K562 (cell line): ENCODE results near the gene S1PR1. TPM values are rescaled to one million over a fixed set of nuclear protein-coding genes. Genes with fewer than 3 reads are reported as not detected.

ENCODE experiments used
- ATAC-seq: fragments of 200-7000 bp; cut with Tn5 transposase; 3 replicates; pipeline ENCODE4 v1.9.1; 2020; ENCODE audit warnings: moderate library complexity
- BruUV-seq: library from RNA; stranded (reverse); fragments of 400-500 nt; replicated peaks from 2 replicates; lab custom pipeline; 2021; lab: Mats Ljungman, UMichigan
- CTCF ChIA-PET: fragments of 300-600 bp; formaldehyde crosslinking; extraction: SDS; loops from one replicate; lab custom pipeline; 2021; ENCODE audit warnings: low intra/inter-chr PET ratio; lab: Yijun Ruan, JAX
- POLR2A ChIA-PET: fragments of 300-600, 350-650 bp; sonication (Branson Sonifier 250); formaldehyde crosslinking; extraction: SDS; loops from one replicate; lab custom pipeline; 2021; ENCODE audit warnings: antibody characterized with exemption, inconsistent platforms; lab: Yijun Ruan, JAX
- DNase-seq, 4 experiments: peaks; one replicate each; pipeline versions ENCODE4 v3.0.0 to v3.0.0-alpha.2; 2011 to 2018; ENCODE audit warnings: low spot score in 3 of 4, mixed read lengths in 3 of 4; ENCODE audit errors: extremely low read depth in 1 of 4
- FAIRE-seq: peaks from 2 replicates; lab custom pipeline; 2011; peaks lifted over from hg19 to GRCh38; lab: Jason Lieb, UNC
- H2AFZ ChIP-seq: 2 replicates; pipeline ENCODE4 v1.6.0; 2011; ENCODE audit warnings: low read depth, low read length, control low read depth, inconsistent platforms
- H3K27ac ChIP-seq: fragments of 200-600 bp; 3 replicates; pipeline ENCODE4 v1.8.0; 2011; ENCODE audit warnings: low read depth, mild to moderate bottlenecking, control low read depth, inconsistent platforms, low read length, moderate library complexity, mixed read lengths; ENCODE audit errors: extremely low read depth
- H3K27me3 ChIP-seq, 2 experiments: fragments of 300-600 bp in 1 of 2; 2 replicates in 1 of 2; 3 replicates in 1 of 2; pipeline versions ENCODE4 v1.6.0 to v1.8.0; 2011; ENCODE audit warnings: inconsistent platforms in 2 of 2, low read length in 2 of 2, mild to moderate bottlenecking in 1 of 2, mixed read lengths in 1 of 2, moderate library complexity in 1 of 2; ENCODE audit not compliant: control insufficient read depth in 2 of 2, insufficient read depth in 2 of 2
- H3K36me3 ChIP-seq: fragments of 300-600 bp; 3 replicates; pipeline ENCODE4 v1.8.0; 2011; ENCODE audit warnings: mild to moderate bottlenecking, low read length, inconsistent platforms; ENCODE audit not compliant: control insufficient read depth, insufficient read depth
- H3K4me1 ChIP-seq, 2 experiments: fragments of 200-600 bp in 1 of 2; replicated peaks in 1 of 2; 2 replicates in 1 of 2; 3 replicates in 1 of 2; pipeline versions ENCODE4 v1.5.1 to v1.8.0; 2011; ENCODE audit warnings: inconsistent platforms in 2 of 2, low read length in 2 of 2, mild to moderate bottlenecking in 1 of 2, mixed read lengths in 1 of 2, moderate library complexity in 1 of 2; ENCODE audit not compliant: control insufficient read depth in 2 of 2, insufficient read depth in 2 of 2
- H3K4me2 ChIP-seq: 2 replicates; pipeline ENCODE4 v1.6.1; 2011; ENCODE audit warnings: low read length, control low read depth, inconsistent platforms, mixed read lengths; ENCODE audit not compliant: insufficient read depth
- H3K4me3 ChIP-seq: fragments of 200-600 bp; sonication (generic), shearing (Covaris generic); 2 replicates; pipeline ENCODE4 v1.5.1; 2016; ENCODE audit warnings: control low read depth, inconsistent platforms
- H3K79me2 ChIP-seq: fragments of 200-600 bp; 3 replicates; pipeline ENCODE4 v1.8.0; 2011; ENCODE audit warnings: low read length, inconsistent platforms; ENCODE audit not compliant: control insufficient read depth, insufficient read depth
- H3K9ac ChIP-seq, 2 experiments: 2 replicates each; pipeline versions ENCODE4 v1.6.0 to v1.6.1; 2011; ENCODE audit warnings: low read depth in 2 of 2, low read length in 2 of 2, control low read depth in 1 of 2, inconsistent platforms in 1 of 2, mild to moderate bottlenecking in 1 of 2, mixed read lengths in 1 of 2; ENCODE audit not compliant: insufficient read depth in 1 of 2
- H3K9me1 ChIP-seq: one replicate; pipeline ENCODE4 v1.6.0; 2011; ENCODE audit warnings: inconsistent platforms, mild to moderate bottlenecking, low read length, moderate library complexity; ENCODE audit not compliant: control insufficient read depth, insufficient read depth
- H3K9me3 ChIP-seq: replicated peaks from 2 replicates; pipeline ENCODE4 v1.5.1; 2011; ENCODE audit warnings: low read depth, low read length, inconsistent platforms; ENCODE audit not compliant: control insufficient read depth, insufficient read depth
- H4K20me1 ChIP-seq: replicated peaks from 2 replicates; pipeline ENCODE4 v1.6.1; 2011; ENCODE audit warnings: low read length, inconsistent platforms, mixed read lengths; ENCODE audit not compliant: control insufficient read depth, insufficient read depth
- ARID4B ChIP-seq: sonication (generic); formaldehyde crosslinking; IDR thresholded peaks from 2 replicates; pipeline ENCODE4 v1.8.0; 2022; ENCODE audit warnings: mild to moderate bottlenecking, missing genetic modification reagents
- HMG20B ChIP-seq: fragments of 250-450 bp; sonication (Bioruptor Pico); IDR thresholded peaks from 2 replicates; pipeline ENCODE4 v1.5.0; 2021; ENCODE audit warnings: mild to moderate bottlenecking
- HNRNPH1 ChIP-seq: fragments of 200-400 bp; formaldehyde crosslinking; optimal IDR thresholded peaks from 2 replicates; pipeline ENCODE3; 2017; ENCODE audit warnings: low read depth, mild to moderate bottlenecking, low read length, moderate library complexity
- ILK ChIP-seq: fragments of 450-650 bp; IDR thresholded peaks from 2 replicates; pipeline ENCODE4 v1.6.1; 2016; ENCODE audit warnings: missing genetic modification characterization, low read depth, mild to moderate bottlenecking, missing compliant biosample characterization, moderate library complexity, borderline replicate concordance
- MNT ChIP-seq, 2 experiments: fragments of 450-650 bp; conservative IDR thresholded peaks; 2 replicates each; pipeline ENCODE4 v1.6.1; 2017; ENCODE audit warnings: mild to moderate bottlenecking in 2 of 2, moderate library complexity in 2 of 2
- MXI1 ChIP-seq: IDR thresholded peaks from 2 replicates; pipeline ENCODE4 v1.6.1; 2011; ENCODE audit warnings: low read depth, mild to moderate bottlenecking, improper control_type of control experiment, low read length
- PHF20 ChIP-seq: fragments of 450-650 bp; IDR thresholded peaks from 2 replicates; pipeline ENCODE4 v1.6.1; 2018; ENCODE audit not compliant: partially characterized antibody
- RBM17 ChIP-seq: fragments of 200-400 bp; formaldehyde crosslinking; IDR thresholded peaks from 2 replicates; pipeline ENCODE4 v1.6.1; 2017; ENCODE audit warnings: low read depth, mild to moderate bottlenecking, low read length, borderline replicate concordance
- SAP30 ChIP-seq: fragments of 200-600 bp; sonication (generic); IDR thresholded peaks from 2 replicates; pipeline ENCODE4 v1.6.1; 2012; ENCODE audit warnings: borderline replicate concordance, low read depth, mild to moderate bottlenecking, moderate library complexity, low read length, control low read depth, inconsistent platforms; ENCODE audit not compliant: insufficient read depth, poor library complexity, severe bottlenecking
- SFPQ ChIP-seq: fragments of 200-400 bp; formaldehyde crosslinking; IDR thresholded peaks from 2 replicates; pipeline ENCODE4 v1.6.1; 2017; ENCODE audit warnings: mild to moderate bottlenecking, low read depth, low read length, moderate library complexity
- SMARCB1 ChIP-seq: IDR thresholded peaks from 2 replicates; pipeline ENCODE4 v1.6.1; 2011; ENCODE audit warnings: improper control_type of control experiment, low read depth; ENCODE audit not compliant: insufficient read length
- TBL1XR1 ChIP-seq, 2 experiments: IDR thresholded peaks; 2 replicates each; pipeline ENCODE4 v1.6.1; 2012; ENCODE audit warnings: improper control_type of control experiment in 2 of 2, low read length in 2 of 2, mild to moderate bottlenecking in 1 of 2
- TCF3 ChIP-seq: sonication (generic); formaldehyde crosslinking; IDR thresholded peaks from 2 replicates; pipeline ENCODE4 v1.4.0; 2020; ENCODE audit warnings: mild to moderate bottlenecking, missing genetic modification reagents
- ZNF174 ChIP-seq: fragments of 250-450 bp; sonication (Bioruptor Pico); IDR thresholded peaks from 2 replicates; pipeline ENCODE4 v1.4.0; 2020; ENCODE audit warnings: mild to moderate bottlenecking
- ZNF24 ChIP-seq: fragments of 450-650 bp; IDR thresholded peaks from 2 replicates; pipeline ENCODE4 v1.6.1; 2016
- ZSCAN29 ChIP-seq: fragments of 450-650 bp; IDR thresholded peaks from 2 replicates; pipeline ENCODE4 v1.6.1; 2017
- WGBS: fragments of 100-300 bp; shearing (Covaris generic); methylation state at CpG from one replicate; pipeline ENCODE4 v1.1.6; 2016; ENCODE audit warnings: low coverage, mixed read lengths; ENCODE audit not compliant: insufficient coverage; ENCODE audit errors: missing lambda C conversion rate; 5-methylcytosine and 5-hydroxymethylcytosine counted together
- in situ Hi-C: fragments of 300-500 bp; cut with MboI; formaldehyde crosslinking; loops from 4 replicates; pipeline ENCODE4 v1.15.0; 2018; ENCODE audit warnings: inconsistent platforms, mixed read lengths
- intact Hi-C: fragments of 100-400 bp; cut with micrococcal nuclease; formaldehyde crosslinking; loops from 2 replicates; pipeline ENCODE4 v1.14.2; 2022
- polyA plus RNA-seq, 8 experiments: library from polyadenylated mRNA; depleted of rRNA in 4 of 8; stranded (reverse) in 5 of 8; unstranded in 3 of 8; fragments of >200 nt; fragmentation: Nextera tagmentation in 2 of 8; fragmentation: Illumina TruSeq in 1 of 8; extraction: Ambion mirVana in 2 of 8; extraction: Trizol in 1 of 8; gene quantifications; 2 replicates each; pipeline versions ENCODE4 v1.2.1 to v1.2.3, GENCODE V29; 2011 to 2014; ENCODE audit warnings: inconsistent platforms in 1 of 8, missing spikeins in 1 of 8
- total RNA-seq, 7 experiments: library from RNA; depleted of rRNA in 6 of 7; stranded (reverse); fragments of >200 nt in 6 of 7; fragmentation: Illumina TruSeq in 2 of 7; extraction: Trizol in 2 of 7; gene quantifications; 2 replicates each; pipeline versions ENCODE4 v1.2.1 to v1.2.3, GENCODE V29; 2011 to 2021; ENCODE audit warnings: low replicate concordance in 1 of 7

Gene S1PR1
- total and polyA plus RNA-seq, 9 of the 15 experiments (the other 6 are each of a cell fraction or from before 2014, with no cell fraction given) = 0.22 to 1.2 (median 0.43) TPM

- no TSS peak for BruUV-seq
- ChIA-PET CTCF (no interaction called here), POLR2A (interaction anchor here (0.9 kb wide), 1 partner anchor 9 kb away, joined by 4 read pairs; no protein-coding TSS in a partner anchor)
- Histone ChIP-seq H3K4me3 (no peak overlapping the region), H4K20me1 (no peaks in the 10 kb centered on the region), H3K36me3 (no peaks in the 10 kb centered on the region), H3K79me2 (no peaks in the 10 kb centered on the region), H3K4me1 (no peaks in the 10 kb centered on the region; a peak in 2 of 5 replicates), H3K9me1 (no peaks in the 10 kb centered on the region), H2AFZ (no peak overlapping the region), H3K9me3 (no peaks in the 10 kb centered on the region), H3K4me2 (no peak overlapping the region), H3K27me3 (no peaks in the 10 kb centered on the region), H3K9ac (no peak overlapping the region), H3K27ac (no peak overlapping the region)
- no peak for DNase-seq
- in situ Hi-C loops = no loop called here
- intact Hi-C loops = loop anchor here (5.0 kb wide), 1 partner anchor 47 kb away; the partner anchor contains the start of gene S1PR1
- 20% methylated on average over 4 of the region's 4 CpGs for WGBS
- TF ChIP-seq ZSCAN29 (no peak), HNRNPH1 (no peak), ZNF24 (no peak), SMARCB1 (no peak), SFPQ (no peak), RBM17 (no peak), ARID4B (no peak), TBL1XR1 (IDR thresholded peaks at IDR 0.05; ENCODE audit: low read length in 2 of 2) (no peak), MNT (conservative IDR thresholded peaks at IDR 0.05) (no peak), TCF3 (no peak), MXI1 (no peak), PHF20 (no peak), ILK (tag) (no peak), ZNF174 (CRISPR knock-in tag) (no peak), SAP30 (no peak), HMG20B (CRISPR knock-in tag) (no peak)
- no peak for FAIRE-seq
- no peak for ATAC-seq
Measured at GRCh38 chr1:101190441-101190840, 46.4 kb upstream of the S1PR1 start.
